Measurements from ENCODE around the gene ZMYM4.

- TF ChIP-seq POLR2AphosphoS5 (IDR thresholded peaks at IDR 0.05; ENCODE audit: borderline replicate concordance, low read depth, low read length), result no peak
- no peak for TF ChIP-seq EZH2 (IDR thresholded peaks at IDR 0.05)
Measured at GRCh38 chr1:35345439-35345981, 77.0 kb downstream of the ZMYM4 start.

Measured in SK-N-MC (cell line).